ENCODE data around the gene GALNT18. TPM values are rescaled to one million over a fixed set of nuclear protein-coding genes. Genes with fewer than 3 reads are reported as not detected.

GALNT18 gene
- polyA plus RNA-seq, 1 donor from 2014 or later, result 7.6 TPM

- H3K9me3 ChIP-seq (ENCODE audit: low read length), result no peaks in the 10 kb centered on the region
- no peaks in the 10 kb centered on the region for H3K27me3 ChIP-seq (ENCODE audit: insufficient read depth, low read depth, low read length)
- H4K20me1 ChIP-seq (ENCODE audit: insufficient read depth), result no peaks in the 10 kb centered on the region
- no peak overlapping the region for H3K4me3 ChIP-seq (ENCODE audit: low read length)
- H3K36me3 ChIP-seq (ENCODE audit: insufficient read depth, low read length), result no peaks in the 10 kb centered on the region
- no peak overlapping the region for H3K4me2 ChIP-seq (ENCODE audit: low read length)
- no peak overlapping the region for H3K27ac ChIP-seq (ENCODE audit: low read length)
- H3K9me2 ChIP-seq (ENCODE audit: insufficient read depth, low read length), result no peaks in the 10 kb centered on the region
- TF ChIP-seq EP300 (conservative IDR thresholded peaks at IDR 0.05; ENCODE audit: poor library complexity, severe bottlenecking) (no peak), EZH2 (IDR thresholded peaks at IDR 0.05; ENCODE audit: borderline replicate concordance, insufficient read depth, low read length, poor library complexity, severe bottlenecking) (no peak), POLR2AphosphoS5 (IDR thresholded peaks at IDR 0.05) (no peak), SMC3 (conservative IDR thresholded peaks at IDR 0.05; ENCODE audit: poor library complexity) (no peak), MXI1 (conservative IDR thresholded peaks at IDR 0.05; ENCODE audit: poor library complexity, severe bottlenecking) (no peak), RAD21 (conservative IDR thresholded peaks at IDR 0.05) (no peak)
- TF ChIP-seq, protein P1, sequence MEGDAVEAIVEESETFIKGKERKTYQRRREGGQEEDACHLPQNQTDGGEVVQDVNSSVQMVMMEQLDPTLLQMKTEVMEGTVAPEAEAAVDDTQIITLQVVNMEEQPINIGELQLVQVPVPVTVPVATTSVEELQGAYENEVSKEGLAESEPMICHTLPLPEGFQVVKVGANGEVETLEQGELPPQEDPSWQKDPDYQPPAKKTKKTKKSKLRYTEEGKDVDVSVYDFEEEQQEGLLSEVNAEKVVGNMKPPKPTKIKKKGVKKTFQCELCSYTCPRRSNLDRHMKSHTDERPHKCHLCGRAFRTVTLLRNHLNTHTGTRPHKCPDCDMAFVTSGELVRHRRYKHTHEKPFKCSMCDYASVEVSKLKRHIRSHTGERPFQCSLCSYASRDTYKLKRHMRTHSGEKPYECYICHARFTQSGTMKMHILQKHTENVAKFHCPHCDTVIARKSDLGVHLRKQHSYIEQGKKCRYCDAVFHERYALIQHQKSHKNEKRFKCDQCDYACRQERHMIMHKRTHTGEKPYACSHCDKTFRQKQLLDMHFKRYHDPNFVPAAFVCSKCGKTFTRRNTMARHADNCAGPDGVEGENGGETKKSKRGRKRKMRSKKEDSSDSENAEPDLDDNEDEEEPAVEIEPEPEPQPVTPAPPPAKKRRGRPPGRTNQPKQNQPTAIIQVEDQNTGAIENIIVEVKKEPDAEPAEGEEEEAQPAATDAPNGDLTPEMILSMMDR (IDR thresholded peaks at IDR 0.05; ENCODE audit: poor library complexity, severe bottlenecking), result no peak
- TF ChIP-seq, protein P2, sequence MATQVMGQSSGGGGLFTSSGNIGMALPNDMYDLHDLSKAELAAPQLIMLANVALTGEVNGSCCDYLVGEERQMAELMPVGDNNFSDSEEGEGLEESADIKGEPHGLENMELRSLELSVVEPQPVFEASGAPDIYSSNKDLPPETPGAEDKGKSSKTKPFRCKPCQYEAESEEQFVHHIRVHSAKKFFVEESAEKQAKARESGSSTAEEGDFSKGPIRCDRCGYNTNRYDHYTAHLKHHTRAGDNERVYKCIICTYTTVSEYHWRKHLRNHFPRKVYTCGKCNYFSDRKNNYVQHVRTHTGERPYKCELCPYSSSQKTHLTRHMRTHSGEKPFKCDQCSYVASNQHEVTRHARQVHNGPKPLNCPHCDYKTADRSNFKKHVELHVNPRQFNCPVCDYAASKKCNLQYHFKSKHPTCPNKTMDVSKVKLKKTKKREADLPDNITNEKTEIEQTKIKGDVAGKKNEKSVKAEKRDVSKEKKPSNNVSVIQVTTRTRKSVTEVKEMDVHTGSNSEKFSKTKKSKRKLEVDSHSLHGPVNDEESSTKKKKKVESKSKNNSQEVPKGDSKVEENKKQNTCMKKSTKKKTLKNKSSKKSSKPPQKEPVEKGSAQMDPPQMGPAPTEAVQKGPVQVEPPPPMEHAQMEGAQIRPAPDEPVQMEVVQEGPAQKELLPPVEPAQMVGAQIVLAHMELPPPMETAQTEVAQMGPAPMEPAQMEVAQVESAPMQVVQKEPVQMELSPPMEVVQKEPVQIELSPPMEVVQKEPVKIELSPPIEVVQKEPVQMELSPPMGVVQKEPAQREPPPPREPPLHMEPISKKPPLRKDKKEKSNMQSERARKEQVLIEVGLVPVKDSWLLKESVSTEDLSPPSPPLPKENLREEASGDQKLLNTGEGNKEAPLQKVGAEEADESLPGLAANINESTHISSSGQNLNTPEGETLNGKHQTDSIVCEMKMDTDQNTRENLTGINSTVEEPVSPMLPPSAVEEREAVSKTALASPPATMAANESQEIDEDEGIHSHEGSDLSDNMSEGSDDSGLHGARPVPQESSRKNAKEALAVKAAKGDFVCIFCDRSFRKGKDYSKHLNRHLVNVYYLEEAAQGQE (IDR thresholded peaks at IDR 0.05; ENCODE audit: borderline replicate concordance), result no peak
- no peaks in the 10 kb centered on the region for H3F3A ChIP-seq (ENCODE audit: insufficient read depth, low read length, poor library complexity, severe bottlenecking)
- H3K79me2 ChIP-seq (replicated peaks; ENCODE audit: insufficient read depth, low read length), result no peaks in the 10 kb centered on the region
- no peak overlapping the region for H2AFZ ChIP-seq (ENCODE audit: low read depth, low read length)
- no peak overlapping the region for H3K9ac ChIP-seq (ENCODE audit: low read length)
These were observed 377.2 kb downstream of the GALNT18 start for GRCh38 chr11:11244470-11245080.

- no peak overlapping the region for H3K27ac ChIP-seq (ENCODE audit: low read length)
- H3K36me3 ChIP-seq (ENCODE audit: insufficient read depth, low read length), result no peaks in the 10 kb centered on the region
- no peaks in the 10 kb centered on the region for H3K9me2 ChIP-seq (ENCODE audit: insufficient read depth, low read length)
- H3F3A ChIP-seq (ENCODE audit: insufficient read depth, low read length, poor library complexity, severe bottlenecking), result no peaks in the 10 kb centered on the region
- no peak overlapping the region for H2AFZ ChIP-seq (ENCODE audit: low read depth, low read length)
- H4K20me1 ChIP-seq (ENCODE audit: insufficient read depth), result no peaks in the 10 kb centered on the region
- H3K9ac ChIP-seq (ENCODE audit: low read length), result no peak overlapping the region
- H3K79me2 ChIP-seq (replicated peaks; ENCODE audit: insufficient read depth, low read length), result no peaks in the 10 kb centered on the region
- no peaks in the 10 kb centered on the region for H3K27me3 ChIP-seq (ENCODE audit: insufficient read depth, low read depth, low read length)
- H3K9me3 ChIP-seq (ENCODE audit: low read length), result no peaks in the 10 kb centered on the region
- H3K4me3 ChIP-seq (ENCODE audit: low read length), result no peak overlapping the region
- no peak overlapping the region for H3K4me2 ChIP-seq (ENCODE audit: low read length)
- TF ChIP-seq, protein P1 (IDR thresholded peaks at IDR 0.05; ENCODE audit: poor library complexity, severe bottlenecking), result no peak
- TF ChIP-seq EP300 (conservative IDR thresholded peaks at IDR 0.05; ENCODE audit: poor library complexity, severe bottlenecking), result peak; percentile 15
- TF ChIP-seq RAD21 (conservative IDR thresholded peaks at IDR 0.05), result no peak
These were observed 378.0 kb downstream of the GALNT18 start for GRCh38 chr11:11243590-11244469.

All from neural cell (in vitro differentiated cells).